ENCODE measurements around the gene POLQ. TPM values are rescaled to one million over a fixed set of nuclear protein-coding genes. Genes with fewer than 3 reads are reported as not detected.

Gene POLQ
- total RNA-seq, 1 donor from 2014 or later: 5.7 TPM

DNA sequence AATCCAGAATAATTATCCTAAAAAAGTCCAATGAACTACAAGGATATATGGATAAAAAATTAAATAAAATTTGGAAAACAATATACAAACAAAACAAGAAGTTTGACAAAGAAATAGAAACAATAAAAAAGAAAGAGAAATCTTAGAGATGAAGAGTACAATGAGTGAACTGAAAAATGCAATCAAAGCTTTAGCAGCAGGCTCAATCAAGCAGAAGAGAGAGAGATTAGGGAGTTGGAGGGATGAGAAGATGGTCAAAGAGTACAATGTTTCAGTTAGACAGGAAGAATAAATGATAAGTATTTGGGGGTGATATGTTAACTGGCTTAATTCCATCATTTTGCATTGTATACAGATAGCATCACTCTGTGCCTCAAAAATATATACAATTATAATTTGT lies 29.9 kb downstream of the POLQ start:
- no peaks in the 10 kb centered on the region for H3K4me1 ChIP-seq (ENCODE audit: control insufficient read depth in 3 of 3, insufficient read depth in 3 of 3, low read length in 3 of 3)
- no peak overlapping the region for H3K27ac ChIP-seq (ENCODE audit: low read depth, low read length)
- no peak overlapping the region for H3K4me3 ChIP-seq (ENCODE audit: low read length in 3 of 3)
- H3K9me3 ChIP-seq (ENCODE audit: control insufficient read depth in 3 of 3, low read length in 3 of 3): peaks cover 0 to 5% (median 0%) of the 10 kb centered on the region in 3 donors
- H3K9ac ChIP-seq (ENCODE audit: low read depth in 1 of 3, low read length in 3 of 3): no peak overlapping the region
- no peaks in the 10 kb centered on the region for H3K36me3 ChIP-seq (ENCODE audit: control insufficient read depth in 3 of 3, insufficient read depth in 3 of 3, low read length in 3 of 3)
- H3K27me3 ChIP-seq (ENCODE audit: control insufficient read depth in 3 of 3, insufficient read depth in 3 of 3, low read length in 3 of 3): no peaks in the 10 kb centered on the region

GRCh38 chr3:121515313-121515712 lies 30.5 kb downstream of the POLQ start:
- Histone ChIP-seq H3K36me3 (ENCODE audit: control insufficient read depth in 3 of 3, insufficient read depth in 3 of 3, low read length in 3 of 3) (no peaks in the 10 kb centered on the region), H3K4me3 (ENCODE audit: low read length in 3 of 3) (no peak overlapping the region), H3K4me1 (ENCODE audit: control insufficient read depth in 3 of 3, insufficient read depth in 3 of 3, low read length in 3 of 3) (no peaks in the 10 kb centered on the region), H3K27me3 (ENCODE audit: control insufficient read depth in 3 of 3, insufficient read depth in 3 of 3, low read length in 3 of 3) (no peaks in the 10 kb centered on the region), H3K9me3 (ENCODE audit: control insufficient read depth in 3 of 3, low read length in 3 of 3) (peaks cover 0 to 5% (median 0%) of the 10 kb centered on the region in 3 donors), H3K27ac (ENCODE audit: low read depth, low read length) (no peak overlapping the region), H3K9ac (ENCODE audit: low read depth in 1 of 3, low read length in 3 of 3) (no peak overlapping the region)

DNA sequence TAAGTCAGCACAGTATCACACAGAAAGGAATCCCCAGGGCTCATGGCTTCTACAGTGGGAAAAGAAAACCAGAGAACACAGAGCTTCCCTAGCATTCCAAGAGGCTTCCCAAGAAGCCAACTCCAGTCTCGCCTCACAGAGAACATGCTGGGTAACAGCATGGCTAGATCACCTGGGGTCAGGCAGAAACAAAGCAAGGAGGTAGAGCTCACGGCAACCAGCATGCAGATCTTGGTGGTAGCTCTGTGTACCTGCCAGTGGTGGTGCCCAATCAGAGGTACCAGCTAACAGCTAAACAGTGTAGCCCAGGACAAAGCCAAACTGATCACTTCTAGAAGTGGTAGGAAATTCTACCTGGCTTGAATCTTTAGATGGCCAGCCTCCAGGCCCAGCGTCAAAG lies 31.3 kb downstream of the POLQ start:
- Histone ChIP-seq H3K9ac (ENCODE audit: low read depth in 1 of 3, low read length in 3 of 3) (no peak overlapping the region), H3K9me3 (ENCODE audit: control insufficient read depth in 3 of 3, low read length in 3 of 3) (peaks cover 0 to 5% (median 0%) of the 10 kb centered on the region in 3 donors), H3K27me3 (ENCODE audit: control insufficient read depth in 3 of 3, insufficient read depth in 3 of 3, low read length in 3 of 3) (no peaks in the 10 kb centered on the region), H3K36me3 (ENCODE audit: control insufficient read depth in 3 of 3, insufficient read depth in 3 of 3, low read length in 3 of 3) (no peaks in the 10 kb centered on the region), H3K4me3 (ENCODE audit: low read length in 3 of 3) (no peak overlapping the region), H3K4me1 (ENCODE audit: control insufficient read depth in 3 of 3, insufficient read depth in 3 of 3, low read length in 3 of 3) (no peaks in the 10 kb centered on the region), H3K27ac (ENCODE audit: low read depth, low read length) (no peak overlapping the region)

GRCh38 chr3:121508389-121508788 lies 37.4 kb downstream of the POLQ start:
- Histone ChIP-seq H3K9ac (ENCODE audit: low read depth in 1 of 3, low read length in 3 of 3) (no peak overlapping the region), H3K36me3 (ENCODE audit: control insufficient read depth in 3 of 3, insufficient read depth in 3 of 3, low read length in 3 of 3) (no peaks in the 10 kb centered on the region), H3K9me3 (ENCODE audit: control insufficient read depth in 3 of 3, low read length in 3 of 3) (no peaks in the 10 kb centered on the region), H3K4me3 (ENCODE audit: low read length in 3 of 3) (no peak overlapping the region), H3K27ac (ENCODE audit: low read depth, low read length) (no peak overlapping the region), H3K27me3 (ENCODE audit: control insufficient read depth in 3 of 3, insufficient read depth in 3 of 3, low read length in 3 of 3) (no peaks in the 10 kb centered on the region), H3K4me1 (ENCODE audit: control insufficient read depth in 3 of 3, insufficient read depth in 3 of 3, low read length in 3 of 3) (no peaks in the 10 kb centered on the region)

DNA sequence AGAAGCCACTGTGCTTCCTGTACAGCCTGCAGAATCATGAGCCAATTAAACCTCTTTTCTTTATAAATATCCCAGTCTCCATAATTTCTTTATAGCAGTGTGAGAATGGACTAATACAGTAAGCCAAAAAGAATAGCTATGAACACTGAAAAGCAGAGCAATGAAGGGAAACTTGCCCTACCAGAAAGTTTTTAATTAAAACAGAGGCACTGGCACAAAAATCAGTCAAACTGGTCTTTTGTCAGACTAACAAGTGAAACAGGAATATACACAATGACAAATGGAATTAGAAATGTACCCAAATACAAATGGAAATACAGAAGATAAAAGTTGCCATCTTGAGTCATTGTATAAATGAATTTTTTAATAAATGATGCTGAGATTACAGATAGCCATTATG lies 40.5 kb downstream of the POLQ start:
- Histone ChIP-seq H3K27ac (ENCODE audit: low read depth, low read length) (no peak overlapping the region), H3K9ac (ENCODE audit: low read depth in 1 of 3, low read length in 3 of 3) (no peak overlapping the region), H3K9me3 (ENCODE audit: control insufficient read depth in 3 of 3, low read length in 3 of 3) (no peaks in the 10 kb centered on the region), H3K4me3 (ENCODE audit: low read length in 3 of 3) (no peak overlapping the region), H3K4me1 (ENCODE audit: control insufficient read depth in 3 of 3, insufficient read depth in 3 of 3, low read length in 3 of 3) (no peaks in the 10 kb centered on the region), H3K27me3 (ENCODE audit: control insufficient read depth in 3 of 3, insufficient read depth in 3 of 3, low read length in 3 of 3) (no peaks in the 10 kb centered on the region), H3K36me3 (ENCODE audit: control insufficient read depth in 3 of 3, insufficient read depth in 3 of 3, low read length in 3 of 3) (no peaks in the 10 kb centered on the region)

DNA sequence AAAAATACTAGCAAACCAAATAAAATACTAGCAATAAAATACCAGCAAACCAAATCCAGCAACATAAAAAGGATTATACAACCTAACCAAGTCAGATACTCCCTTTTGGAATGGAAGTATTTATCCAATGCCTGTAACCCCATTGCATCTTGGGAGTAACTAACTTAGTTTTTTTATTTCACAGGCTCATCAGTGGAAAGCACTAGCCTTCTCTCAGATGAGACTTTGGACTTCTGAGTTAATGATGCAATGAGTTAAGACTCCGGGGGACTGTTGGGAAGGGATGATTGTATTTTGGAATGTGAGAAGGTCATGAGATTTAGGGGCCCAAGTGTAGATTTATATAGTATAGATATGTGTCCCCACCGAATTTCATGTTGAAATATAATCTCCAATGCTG lies 41.2 kb downstream of the POLQ start:
- H3K9ac ChIP-seq (ENCODE audit: low read depth in 1 of 3, low read length in 3 of 3): no peak overlapping the region
- H3K9me3 ChIP-seq (ENCODE audit: control insufficient read depth in 3 of 3, low read length in 3 of 3): no peaks in the 10 kb centered on the region
- no peaks in the 10 kb centered on the region for H3K27me3 ChIP-seq (ENCODE audit: control insufficient read depth in 3 of 3, insufficient read depth in 3 of 3, low read length in 3 of 3)
- no peak overlapping the region for H3K27ac ChIP-seq (ENCODE audit: low read depth, low read length)
- no peaks in the 10 kb centered on the region for H3K36me3 ChIP-seq (ENCODE audit: control insufficient read depth in 3 of 3, insufficient read depth in 3 of 3, low read length in 3 of 3)
- H3K4me3 ChIP-seq (ENCODE audit: low read length in 3 of 3): no peak overlapping the region
- H3K4me1 ChIP-seq (ENCODE audit: control insufficient read depth in 3 of 3, insufficient read depth in 3 of 3, low read length in 3 of 3): no peaks in the 10 kb centered on the region

- H3K4me1 ChIP-seq (ENCODE audit: control insufficient read depth in 3 of 3, insufficient read depth in 3 of 3, low read length in 3 of 3): no peaks in the 10 kb centered on the region
- H3K9me3 ChIP-seq (ENCODE audit: control insufficient read depth in 3 of 3, low read length in 3 of 3): no peaks in the 10 kb centered on the region
- H3K27ac ChIP-seq (ENCODE audit: low read depth, low read length): no peak overlapping the region
- H3K9ac ChIP-seq (ENCODE audit: low read depth in 1 of 3, low read length in 3 of 3): no peak overlapping the region
- no peak overlapping the region for H3K4me3 ChIP-seq (ENCODE audit: low read length in 3 of 3)
- H3K27me3 ChIP-seq (ENCODE audit: control insufficient read depth in 3 of 3, insufficient read depth in 3 of 3, low read length in 3 of 3): no peaks in the 10 kb centered on the region
- H3K36me3 ChIP-seq (ENCODE audit: control insufficient read depth in 3 of 3, insufficient read depth in 3 of 3, low read length in 3 of 3): no peaks in the 10 kb centered on the region
Measured at GRCh38 chr3:121496786-121497185, 49.0 kb downstream of the POLQ start.

GRCh38 chr3:121493431-121493830 lies 52.4 kb downstream of the POLQ start:
- H3K9ac ChIP-seq (ENCODE audit: low read depth in 1 of 3, low read length in 3 of 3): no peak overlapping the region
- no peak overlapping the region for H3K27ac ChIP-seq (ENCODE audit: low read depth, low read length)
- H3K4me3 ChIP-seq (ENCODE audit: low read length in 3 of 3): no peak overlapping the region

DNA sequence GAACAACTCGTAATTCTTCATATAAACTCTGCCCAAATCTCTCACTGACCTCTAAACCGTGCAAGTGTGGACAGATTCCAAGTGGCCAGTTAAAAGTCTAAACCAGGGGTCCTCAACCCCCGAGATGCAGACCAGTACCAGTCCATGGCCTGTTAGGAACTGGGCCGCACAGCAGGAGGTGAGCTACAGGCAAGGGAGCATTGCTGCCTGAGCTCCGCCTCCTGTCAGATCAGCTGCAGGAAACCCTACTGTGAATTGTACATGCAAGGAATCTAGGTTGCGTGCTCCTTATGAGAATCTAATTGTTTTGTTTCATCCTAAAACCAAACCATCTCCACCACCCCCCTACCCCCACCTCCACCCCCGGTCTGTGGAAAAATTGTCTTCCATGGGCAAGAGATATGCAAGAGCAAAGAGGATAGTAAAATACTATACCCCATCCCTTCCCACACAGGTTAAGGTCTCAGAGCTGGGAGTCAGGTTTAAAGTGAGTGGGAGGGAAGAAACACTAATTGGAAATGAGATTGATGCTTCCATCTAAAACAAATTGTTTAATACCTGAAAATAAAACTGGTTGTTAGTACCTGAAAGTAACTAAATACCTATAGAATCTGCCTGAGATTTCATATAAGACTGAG lies 54.0 kb downstream of the POLQ start:
- Histone ChIP-seq H3K9me3 (ENCODE audit: control insufficient read depth in 3 of 3, low read length in 3 of 3) (no peaks in the 10 kb centered on the region), H3K27me3 (ENCODE audit: control insufficient read depth in 3 of 3, insufficient read depth in 3 of 3, low read length in 3 of 3) (no peaks in the 10 kb centered on the region), H3K4me1 (ENCODE audit: control insufficient read depth in 3 of 3, insufficient read depth in 3 of 3, low read length in 3 of 3) (no peaks in the 10 kb centered on the region), H3K27ac (ENCODE audit: low read depth, low read length) (no peak overlapping the region), H3K4me3 (ENCODE audit: low read length in 3 of 3) (no peak overlapping the region), H3K9ac (ENCODE audit: low read depth in 1 of 3, low read length in 3 of 3) (no peak overlapping the region), H3K36me3 (ENCODE audit: control insufficient read depth in 3 of 3, insufficient read depth in 3 of 3, low read length in 3 of 3) (no peaks in the 10 kb centered on the region)

More at GRCh38 chr3:121493431-121493830, 52.4 kb downstream of the POLQ start:
- H3K4me1 ChIP-seq (ENCODE audit: control insufficient read depth in 3 of 3, insufficient read depth in 3 of 3, low read length in 3 of 3): no peaks in the 10 kb centered on the region
- no peaks in the 10 kb centered on the region for H3K27me3 ChIP-seq (ENCODE audit: control insufficient read depth in 3 of 3, insufficient read depth in 3 of 3, low read length in 3 of 3)
- no peaks in the 10 kb centered on the region for H3K9me3 ChIP-seq (ENCODE audit: control insufficient read depth in 3 of 3, low read length in 3 of 3)
- H3K36me3 ChIP-seq (ENCODE audit: control insufficient read depth in 3 of 3, insufficient read depth in 3 of 3, low read length in 3 of 3): no peaks in the 10 kb centered on the region

- no peaks in the 10 kb centered on the region for H3K36me3 ChIP-seq (ENCODE audit: control insufficient read depth in 3 of 3, insufficient read depth in 3 of 3, low read length in 3 of 3)
- H3K4me3 ChIP-seq (ENCODE audit: low read length in 3 of 3): no peak overlapping the region
- no peaks in the 10 kb centered on the region for H3K27me3 ChIP-seq (ENCODE audit: control insufficient read depth in 3 of 3, insufficient read depth in 3 of 3, low read length in 3 of 3)
- H3K27ac ChIP-seq (ENCODE audit: low read depth, low read length): no peak overlapping the region
- H3K9ac ChIP-seq (ENCODE audit: low read depth in 1 of 3, low read length in 3 of 3): no peak overlapping the region
- H3K9me3 ChIP-seq (ENCODE audit: control insufficient read depth in 3 of 3, low read length in 3 of 3): no peaks in the 10 kb centered on the region
- no peaks in the 10 kb centered on the region for H3K4me1 ChIP-seq (ENCODE audit: control insufficient read depth in 3 of 3, insufficient read depth in 3 of 3, low read length in 3 of 3)
Measured at GRCh38 chr3:121490161-121490560, 55.6 kb downstream of the POLQ start.
